Measurements from ENCODE around the gene SDCCAG8.

DNA sequence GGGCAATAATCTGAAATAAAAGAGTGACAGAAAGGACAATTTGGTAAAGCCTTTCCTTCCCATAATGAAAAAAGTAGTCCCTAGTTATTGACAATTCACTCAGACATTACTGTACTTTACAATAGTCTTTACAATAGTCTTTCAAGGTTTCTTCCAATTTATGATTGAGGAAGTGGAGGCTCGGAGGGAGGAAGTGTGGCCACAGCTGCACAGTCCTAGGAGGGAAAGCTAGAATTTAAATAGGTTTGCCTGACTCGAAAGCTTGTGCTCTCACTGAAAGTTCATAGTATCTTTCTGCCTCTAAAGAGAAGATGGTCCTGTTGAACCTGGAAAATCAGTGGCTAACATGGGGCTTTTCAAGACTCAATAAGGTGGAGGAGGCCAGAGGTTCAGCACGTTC lies 203.2 kb downstream of the SDCCAG8 start:
- TF ChIP-seq ZNF138 (tag by site-specific recombination; IDR thresholded peaks at IDR 0.05; ENCODE audit: borderline replicate concordance): no peak
- TF ChIP-seq BCL11B (tag by site-specific recombination; IDR thresholded peaks at IDR 0.05; ENCODE audit: low read depth): no peak
- TF ChIP-seq ZSCAN5A (tag by site-specific recombination; IDR thresholded peaks at IDR 0.05): no peak
- no peak for TF ChIP-seq ZNF549 (tag by site-specific recombination; IDR thresholded peaks at IDR 0.05)
- no peak for TF ChIP-seq CTCF (tag by site-specific recombination; IDR thresholded peaks at IDR 0.05)
- no peak for TF ChIP-seq ZSCAN18 (tag by site-specific recombination; IDR thresholded peaks at IDR 0.05)

Measured in HEK293 (cell line).